ENCODE measurements around the gene GAN.

GAN gene

GRCh38 chr16:81324808-81325207 is 10.0 kb downstream of the GAN start:
- no peak overlapping the region for H3K4me3 ChIP-seq (ENCODE audit: low read length)
- H3K9me3 ChIP-seq (ENCODE audit: control insufficient read depth, insufficient read depth, low read length): no peaks in the 10 kb centered on the region
- H3K9me2 ChIP-seq (replicated peaks; ENCODE audit: control insufficient read depth, low read length): no peaks in the 10 kb centered on the region
- H3K4me2 ChIP-seq (ENCODE audit: low read length): no peak overlapping the region
- TF ChIP-seq CTCF (IDR thresholded peaks at IDR 0.05; ENCODE audit: low read depth, low read length, poor library complexity, severe bottlenecking): no peak
- TF ChIP-seq EZH2phosphoT487 (IDR thresholded peaks at IDR 0.05; ENCODE audit: borderline replicate concordance, low read length): no peak
- H3K4me1 ChIP-seq (ENCODE audit: control insufficient read depth, low read length): no peaks in the 10 kb centered on the region
- no peaks in the 10 kb centered on the region for H4K20me1 ChIP-seq (ENCODE audit: control insufficient read depth, insufficient read depth, low read depth, low read length)
- no peak overlapping the region for H3K27ac ChIP-seq (ENCODE audit: low read depth, low read length)
- H3F3A ChIP-seq (ENCODE audit: control insufficient read depth, insufficient read depth): no peaks in the 10 kb centered on the region
- peaks cover 70% of the 10 kb centered on the region for H3K79me2 ChIP-seq (ENCODE audit: control insufficient read depth, low read length)
- H3K27me3 ChIP-seq (ENCODE audit: control insufficient read depth, low read length): no peaks in the 10 kb centered on the region
- H3K36me3 ChIP-seq (ENCODE audit: control insufficient read depth, low read length): no peaks in the 10 kb centered on the region

- Histone ChIP-seq H3K4me2 (ENCODE audit: low read length) (no peak overlapping the region), H4K20me1 (ENCODE audit: control insufficient read depth, insufficient read depth, low read depth, low read length) (no peaks in the 10 kb centered on the region), H3K27ac (ENCODE audit: low read depth, low read length) (no peak overlapping the region), H3K27me3 (ENCODE audit: control insufficient read depth, low read length) (no peaks in the 10 kb centered on the region), H3K79me2 (ENCODE audit: control insufficient read depth, low read length) (peaks cover 52% of the 10 kb centered on the region), H3K4me3 (ENCODE audit: low read length) (no peak overlapping the region), H3K9me2 (replicated peaks; ENCODE audit: control insufficient read depth, low read length) (no peaks in the 10 kb centered on the region), H3K36me3 (ENCODE audit: control insufficient read depth, low read length) (no peaks in the 10 kb centered on the region), H3K4me1 (ENCODE audit: control insufficient read depth, low read length) (no peaks in the 10 kb centered on the region), H3F3A (ENCODE audit: control insufficient read depth, insufficient read depth) (no peaks in the 10 kb centered on the region), H3K9me3 (ENCODE audit: control insufficient read depth, insufficient read depth, low read length) (no peaks in the 10 kb centered on the region)
- TF ChIP-seq EZH2phosphoT487 (IDR thresholded peaks at IDR 0.05; ENCODE audit: borderline replicate concordance, low read length) (no peak), CTCF (IDR thresholded peaks at IDR 0.05; ENCODE audit: low read depth, low read length, poor library complexity, severe bottlenecking) (no peak)
Observed at GRCh38 chr16:81327011-81327410, 12.2 kb downstream of the GAN start.

GRCh38 chr16:81327447-81328196 is 12.9 kb downstream of the GAN start:
- TF ChIP-seq EZH2phosphoT487 (IDR thresholded peaks at IDR 0.05; ENCODE audit: borderline replicate concordance, low read length): no peak
- no peak for TF ChIP-seq CTCF (IDR thresholded peaks at IDR 0.05; ENCODE audit: low read depth, low read length, poor library complexity, severe bottlenecking)
- H3K36me3 ChIP-seq (ENCODE audit: control insufficient read depth, low read length): no peaks in the 10 kb centered on the region
- H3K79me2 ChIP-seq (ENCODE audit: control insufficient read depth, low read length): peaks cover 47% of the 10 kb centered on the region
- H3K27ac ChIP-seq (ENCODE audit: low read depth, low read length): no peak overlapping the region
- H3K9me3 ChIP-seq (ENCODE audit: control insufficient read depth, insufficient read depth, low read length): no peaks in the 10 kb centered on the region
- H3F3A ChIP-seq (ENCODE audit: control insufficient read depth, insufficient read depth): no peaks in the 10 kb centered on the region
- H3K27me3 ChIP-seq (ENCODE audit: control insufficient read depth, low read length): no peaks in the 10 kb centered on the region
- no peaks in the 10 kb centered on the region for H4K20me1 ChIP-seq (ENCODE audit: control insufficient read depth, insufficient read depth, low read depth, low read length)
- H3K4me1 ChIP-seq (ENCODE audit: control insufficient read depth, low read length): no peaks in the 10 kb centered on the region
- no peak overlapping the region for H3K4me3 ChIP-seq (ENCODE audit: low read length)
- no peak overlapping the region for H3K4me2 ChIP-seq (ENCODE audit: low read length)
- no peaks in the 10 kb centered on the region for H3K9me2 ChIP-seq (replicated peaks; ENCODE audit: control insufficient read depth, low read length)
